Neural progenitor cell (in vitro differentiated cells): ENCODE results near the gene KLF11. TPM values are rescaled to one million over a fixed set of nuclear protein-coding genes. Genes with fewer than 3 reads are reported as not detected.

Source experiments
- DNase-seq: peaks from one replicate; pipeline ENCODE4 v3.0.0-alpha.2; 2016; ENCODE audit warnings: low spot score
- H2AFZ ChIP-seq: fragments of 200-600 bp; sonication (generic); replicated peaks from 2 replicates; pipeline ENCODE4 v1.6.1; 2016; ENCODE audit warnings: antibody characterized with exemption
- H3F3A ChIP-seq: fragments of 200-600 bp; sonication (generic); 2 replicates; pipeline ENCODE4 v1.6.1; 2016; ENCODE audit warnings: antibody characterized with exemption, low read depth
- H3K27ac ChIP-seq: fragments of 200-600 bp; sonication (generic); 2 replicates; pipeline ENCODE4 v1.5.1; 2016; ENCODE audit warnings: mild to moderate bottlenecking
- H3K27me3 ChIP-seq: fragments of 200-600 bp; sonication (generic); 2 replicates; pipeline ENCODE4 v1.6.1; 2016; ENCODE audit warnings: mild to moderate bottlenecking, moderate library complexity
- H3K36me3 ChIP-seq: fragments of 200-600 bp; sonication (generic); 2 replicates; pipeline ENCODE4 v1.5.1; 2016
- H3K4me1 ChIP-seq: fragments of 200-600 bp; sonication (generic); 2 replicates; pipeline ENCODE4 v1.6.1; 2016; ENCODE audit warnings: mixed run types
- H3K4me2 ChIP-seq: fragments of 200-600 bp; sonication (generic); 2 replicates; pipeline ENCODE4 v1.6.1; 2016
- H3K4me3 ChIP-seq: fragments of 200-600 bp; sonication (generic); 2 replicates; pipeline ENCODE4 v1.5.1; 2016
- H3K79me2 ChIP-seq: fragments of 200-600 bp; sonication (generic); 2 replicates; pipeline ENCODE4 v1.6.1; 2016; ENCODE audit warnings: low read depth
- H3K9ac ChIP-seq: fragments of 200-600 bp; sonication (generic); 2 replicates; pipeline ENCODE4 v1.6.1; 2016
- H3K9me3 ChIP-seq: fragments of 200-600 bp; sonication (generic); 2 replicates; pipeline ENCODE4 v1.5.1; 2016; ENCODE audit warnings: low read depth
- H4K20me1 ChIP-seq: fragments of 200-600 bp; sonication (generic); 2 replicates; pipeline ENCODE4 v1.6.1; 2016; ENCODE audit warnings: low read depth
- H3K27ac Mint-ChIP-seq: 3 replicates; pipeline ENCODE4 v1.8.0; 2021; ENCODE audit warnings: mixed read lengths
- H3K27me3 Mint-ChIP-seq: 2 replicates; pipeline ENCODE4 v1.8.0; 2022; ENCODE audit warnings: low read depth, mild to moderate bottlenecking, inconsistent platforms, moderate library complexity, mixed read lengths; ENCODE audit not compliant: insufficient read depth
- H3K36me3 Mint-ChIP-seq: 3 replicates; pipeline ENCODE4 v1.8.0; 2021; ENCODE audit warnings: mixed read lengths
- H3K4me1 Mint-ChIP-seq: 3 replicates; pipeline ENCODE4 v1.8.0; 2021; ENCODE audit warnings: mixed read lengths
- H3K4me3 Mint-ChIP-seq: 3 replicates; pipeline ENCODE4 v1.8.0; 2021; ENCODE audit warnings: mild to moderate bottlenecking, moderate library complexity, mixed read lengths
- H3K9me3 Mint-ChIP-seq: 3 replicates; pipeline ENCODE4 v1.8.0; 2020; ENCODE audit warnings: mixed read lengths
- CTCF ChIP-seq: fragments of 200-600 bp; sonication (generic); IDR thresholded peaks from 2 replicates; pipeline ENCODE4 v1.5.1; 2017; ENCODE audit warnings: antibody characterized with exemption, mild to moderate bottlenecking
- EZH2 ChIP-seq: fragments of 200-600 bp; sonication (generic); IDR thresholded peaks from 2 replicates; pipeline ENCODE4 v1.6.1; 2017; ENCODE audit warnings: antibody characterized with exemption, mild to moderate bottlenecking, moderate library complexity
- EZH2phosphoT487 ChIP-seq: fragments of 200-600 bp; sonication (generic); IDR thresholded peaks from 2 replicates; pipeline ENCODE4 v1.6.1; 2017; ENCODE audit warnings: antibody characterized with exemption
- total RNA-seq: library from RNA; depleted of rRNA; stranded (reverse); fragments of >200 nt; gene quantifications from 2 replicates; pipeline ENCODE4 v1.2.3, GENCODE V29; 2015; ENCODE audit warnings: low replicate concordance

KLF11 gene
- total RNA-seq, 1 donor from 2014 or later, result 9.7 TPM

- H3K9me3 Mint-ChIP-seq, result peaks cover 1% of the 10 kb centered on the region
- Histone ChIP-seq H3K36me3 (no peaks in the 10 kb centered on the region), H3K4me1 (peaks cover 3% of the 10 kb centered on the region), H3K4me3 (no peak overlapping the region), H2AFZ (no peak overlapping the region), H3K4me2 (no peak overlapping the region), H3K27me3 (peaks cover 30% of the 10 kb centered on the region), H4K20me1 (peaks cover 15% of the 10 kb centered on the region), H3K27ac (no peak overlapping the region), H3K9ac (no peak overlapping the region), H3K79me2 (no peaks in the 10 kb centered on the region), H3K9me3 (peaks cover 5% of the 10 kb centered on the region), H3F3A (peaks cover 29% of the 10 kb centered on the region)
- peaks cover 36% of the 10 kb centered on the region for H3K4me1 Mint-ChIP-seq
- peaks cover 21% of the 10 kb centered on the region for H3K36me3 Mint-ChIP-seq
- peak overlapping the region; percentile 53 for H3K4me3 Mint-ChIP-seq
- DNase-seq, result no peak
- no peak overlapping the region for H3K27ac Mint-ChIP-seq
- H3K27me3 Mint-ChIP-seq, result peaks cover 13% of the 10 kb centered on the region
- TF ChIP-seq EZH2 (no peak), EZH2phosphoT487 (no peak), CTCF (no peak)
Observed at GRCh38 chr2:10045561-10046355, 2.4 kb downstream of the KLF11 start.

- no peaks in the 10 kb centered on the region for H3K9me3 Mint-ChIP-seq
- no peak overlapping the region for H3K27ac Mint-ChIP-seq
- Histone ChIP-seq H3K4me3 (no peak overlapping the region), H3F3A (peaks cover 29% of the 10 kb centered on the region), H3K4me2 (no peak overlapping the region), H2AFZ (no peak overlapping the region), H3K27ac (no peak overlapping the region), H3K4me1 (peaks cover 3% of the 10 kb centered on the region), H3K9me3 (peaks cover 5% of the 10 kb centered on the region), H4K20me1 (peaks cover 15% of the 10 kb centered on the region), H3K36me3 (no peaks in the 10 kb centered on the region), H3K79me2 (no peaks in the 10 kb centered on the region), H3K9ac (no peak overlapping the region), H3K27me3 (peaks cover 18% of the 10 kb centered on the region)
- DNase-seq, result no peak
- peaks cover 28% of the 10 kb centered on the region for H3K4me1 Mint-ChIP-seq
- H3K27me3 Mint-ChIP-seq, result peaks cover 6% of the 10 kb centered on the region
- TF ChIP-seq EZH2phosphoT487 (no peak), EZH2 (no peak), CTCF (no peak)
- H3K4me3 Mint-ChIP-seq, result peak overlapping the region; percentile 4
- H3K36me3 Mint-ChIP-seq, result peaks cover 21% of the 10 kb centered on the region
Observed at GRCh38 chr2:10046931-10047330, 3.6 kb downstream of the KLF11 start.

GRCh38 chr2:10047616-10048500 lies 4.5 kb downstream of the KLF11 start:
- Histone ChIP-seq H3K4me1 (no peaks in the 10 kb centered on the region), H3K4me2 (no peak overlapping the region), H2AFZ (no peak overlapping the region), H3F3A (peaks cover 21% of the 10 kb centered on the region), H3K27me3 (peaks cover 9% of the 10 kb centered on the region), H3K79me2 (no peaks in the 10 kb centered on the region), H3K27ac (no peak overlapping the region), H3K4me3 (no peak overlapping the region), H4K20me1 (peaks cover 15% of the 10 kb centered on the region), H3K9me3 (peaks cover 5% of the 10 kb centered on the region), H3K36me3 (no peaks in the 10 kb centered on the region), H3K9ac (no peak overlapping the region)
- Mint-ChIP-seq H3K27me3 (peaks cover 3% of the 10 kb centered on the region), H3K36me3 (peaks cover 29% of the 10 kb centered on the region), H3K27ac (no peak overlapping the region), H3K4me1 (peaks cover 22% of the 10 kb centered on the region), H3K9me3 (no peaks in the 10 kb centered on the region), H3K4me3 (no peak overlapping the region)
- no peak for DNase-seq
- TF ChIP-seq EZH2phosphoT487 (no peak), EZH2 (no peak), CTCF (no peak)
